K562 (cell line): ENCODE measurements around the gene GALNT13.
"Not testable (repeated sequence)": the region's sequence is repeated elsewhere in the genome, so short reads cannot be mapped to it uniquely, and the experiment has no call there.

Experiments
- HDAC8 ChIP-seq: fragments of 450-650 bp; IDR thresholded peaks from 2 replicates; pipeline ENCODE4 v1.6.1; 2016; ENCODE audit warnings: mild to moderate bottlenecking, missing genetic modification characterization, moderate library complexity, missing compliant biosample characterization
- SP2 ChIP-seq: IDR thresholded peaks from 2 replicates; pipeline ENCODE4 v1.6.1; 2011; ENCODE audit warnings: mild to moderate bottlenecking, low read depth, low read length, moderate library complexity; ENCODE audit not compliant: poor library complexity, severe bottlenecking; ENCODE audit errors: extremely low read depth
- ZBTB8A ChIP-seq: fragments of 450-650 bp; IDR thresholded peaks from 2 replicates; pipeline ENCODE4 v1.6.1; 2018; ENCODE audit warnings: mild to moderate bottlenecking, moderate library complexity; ENCODE audit not compliant: partially characterized antibody
- ZNF24 ChIP-seq: fragments of 450-650 bp; IDR thresholded peaks from 2 replicates; pipeline ENCODE4 v1.6.1; 2016
- ZNF274 ChIP-seq: IDR thresholded peaks from 2 replicates; pipeline ENCODE4 v1.6.1; 2011; ENCODE audit warnings: low read depth, mild to moderate bottlenecking, low read length, moderate library complexity, borderline replicate concordance

DNA sequence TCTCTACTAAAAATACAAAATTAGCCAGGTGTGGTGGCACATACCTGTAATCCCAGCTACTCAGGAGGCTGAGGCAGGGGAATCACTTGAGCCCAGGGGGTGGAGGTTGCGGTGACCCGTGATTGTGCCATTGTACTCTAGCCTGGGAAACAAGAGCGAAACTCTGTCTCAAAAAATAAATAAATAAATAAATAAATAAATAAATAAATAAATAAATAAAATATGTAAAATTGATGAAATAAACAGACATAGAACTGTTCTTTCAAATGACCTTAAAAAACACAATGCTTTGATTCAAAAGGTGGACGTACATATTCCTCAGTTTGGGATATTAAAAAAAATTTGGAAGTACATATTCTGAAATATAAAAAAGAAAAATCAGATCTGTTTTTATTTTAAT lies 599.8 kb downstream of the GALNT13 start:
- not testable (repeated sequence) for TF ChIP-seq SP2; ZNF24; ZBTB8A; ZNF274; HDAC8 (tag)
